GM21786 (cell line): ENCODE results near the gene RHOH.
"Not testable (repeated sequence)": the region's sequence is repeated elsewhere in the genome, so short reads cannot be mapped to it uniquely, and the experiment has no call there.

Experiments
- ATAC-seq: cut with Tn5 transposase; IDR thresholded peaks from one replicate; pipeline ENCODE4 v1.9.1; 2021; ENCODE audit not compliant: unreplicated experiment

RHOH gene

GRCh38 chr4:40290611-40291186 lies 93.9 kb downstream of the RHOH start:
- not testable (repeated sequence) for ATAC-seq

- no peak for ATAC-seq
Measured at GRCh38 chr4:40292313-40292759, 95.5 kb downstream of the RHOH start.

- ATAC-seq = no peak
Measured at GRCh38 chr4:40294339-40294738, 97.5 kb downstream of the RHOH start.

- ATAC-seq = not testable (repeated sequence)
Measured at GRCh38 chr4:40295030-40295429, 98.2 kb downstream of the RHOH start.

GRCh38 chr4:40295572-40295971 lies 98.7 kb downstream of the RHOH start:
- ATAC-seq = no peak
